CD4-positive, CD25-positive, alpha-beta regulatory T cell (primary cell): ENCODE measurements around the gene ERC1. TPM values are rescaled to one million over a fixed set of nuclear protein-coding genes. Genes with fewer than 3 reads are reported as not detected.

Experiments used
- ATAC-seq, 2 donors: fragments of 150-1000 bp; cut with Tn5 transposase; one replicate each; pipeline ENCODE4 v1.10.0; 2021; ENCODE audit warnings: low read depth in 2 of 2, moderate number of reproducible peaks in 2 of 2, moderate library complexity in 1 of 2
- DNase-seq, 3 donors: peaks; one replicate each; pipeline versions ENCODE4 v3.0.0 to v3.0.0-alpha.2; 2012 to 2022; ENCODE audit warnings: mixed read lengths in 1 of 3
- H3K27ac ChIP-seq: one replicate; pipeline ENCODE4 v1.7.0; 2013; ENCODE audit warnings: mild to moderate bottlenecking, low read length; ENCODE audit not compliant: insufficient read depth, poor library complexity, severe bottlenecking
- H3K27me3 ChIP-seq: one replicate; pipeline ENCODE4 v1.7.0; 2013; ENCODE audit warnings: low read length; ENCODE audit not compliant: control insufficient read depth, insufficient read depth
- H3K36me3 ChIP-seq: one replicate; pipeline ENCODE4 v1.7.0; 2013; ENCODE audit warnings: mild to moderate bottlenecking, low read length, moderate library complexity; ENCODE audit not compliant: control insufficient read depth, insufficient read depth
- H3K4me1 ChIP-seq: 2 replicates; pipeline ENCODE4 v1.7.0; 2013; ENCODE audit warnings: mild to moderate bottlenecking, low read length; ENCODE audit not compliant: insufficient read depth, control insufficient read depth, poor library complexity, severe bottlenecking
- H3K4me3 ChIP-seq: one replicate; pipeline ENCODE4 v1.7.0; 2013; ENCODE audit warnings: low read depth, mild to moderate bottlenecking, low read length, moderate library complexity
- H3K9me3 ChIP-seq, 2 experiments: 1 replicate in 1 of 2; 2 replicates in 1 of 2; pipeline ENCODE4 v1.7.0; 2013; ENCODE audit warnings: low read length in 2 of 2, mild to moderate bottlenecking in 1 of 2, moderate library complexity in 1 of 2; ENCODE audit not compliant: control insufficient read depth in 2 of 2
- H3K27ac Mint-ChIP-seq, 3 donors: one replicate each; pipeline ENCODE4 v1.8.0; 2020 to 2022; ENCODE audit warnings: mild to moderate bottlenecking in 3 of 3, mixed read lengths in 3 of 3, moderate library complexity in 2 of 3
- H3K27me3 Mint-ChIP-seq: one replicate; pipeline ENCODE4 v1.8.0; 2022; ENCODE audit warnings: mild to moderate bottlenecking, mixed read lengths
- H3K36me3 Mint-ChIP-seq: one replicate; pipeline ENCODE4 v1.8.0; 2020; ENCODE audit warnings: mixed read lengths
- H3K4me1 Mint-ChIP-seq, 4 donors: one replicate each; pipeline ENCODE4 v1.8.0; 2020 to 2022; ENCODE audit warnings: mixed read lengths in 4 of 4, mild to moderate bottlenecking in 1 of 4
- H3K4me3 Mint-ChIP-seq, 4 donors: one replicate each; pipeline ENCODE4 v1.8.0; 2020 to 2022; ENCODE audit warnings: mild to moderate bottlenecking in 4 of 4, mixed read lengths in 4 of 4, moderate library complexity in 3 of 4
- H3K9me3 Mint-ChIP-seq, 7 donors: one replicate each; pipeline ENCODE4 v1.8.0; 2020 to 2022; ENCODE audit warnings: mixed read lengths in 7 of 7, mild to moderate bottlenecking in 3 of 7, moderate library complexity in 2 of 7
- polyA plus RNA-seq, 4 donors: library from polyadenylated mRNA; unstranded; fragments of 300-500 nt; fragmentation: Illumina TruSeq; gene quantifications; one replicate each; pipeline ENCODE4 v1.2.3, GENCODE V29; 2021
- total RNA-seq: library from RNA; stranded (reverse); gene quantifications from one replicate; pipeline ENCODE4 v1.2.3, GENCODE V29; 2022

ERC1 gene
- total and polyA plus RNA-seq, 5 donors from 2014 or later: 5.7 to 46.5 (median 7.6) TPM

DNA sequence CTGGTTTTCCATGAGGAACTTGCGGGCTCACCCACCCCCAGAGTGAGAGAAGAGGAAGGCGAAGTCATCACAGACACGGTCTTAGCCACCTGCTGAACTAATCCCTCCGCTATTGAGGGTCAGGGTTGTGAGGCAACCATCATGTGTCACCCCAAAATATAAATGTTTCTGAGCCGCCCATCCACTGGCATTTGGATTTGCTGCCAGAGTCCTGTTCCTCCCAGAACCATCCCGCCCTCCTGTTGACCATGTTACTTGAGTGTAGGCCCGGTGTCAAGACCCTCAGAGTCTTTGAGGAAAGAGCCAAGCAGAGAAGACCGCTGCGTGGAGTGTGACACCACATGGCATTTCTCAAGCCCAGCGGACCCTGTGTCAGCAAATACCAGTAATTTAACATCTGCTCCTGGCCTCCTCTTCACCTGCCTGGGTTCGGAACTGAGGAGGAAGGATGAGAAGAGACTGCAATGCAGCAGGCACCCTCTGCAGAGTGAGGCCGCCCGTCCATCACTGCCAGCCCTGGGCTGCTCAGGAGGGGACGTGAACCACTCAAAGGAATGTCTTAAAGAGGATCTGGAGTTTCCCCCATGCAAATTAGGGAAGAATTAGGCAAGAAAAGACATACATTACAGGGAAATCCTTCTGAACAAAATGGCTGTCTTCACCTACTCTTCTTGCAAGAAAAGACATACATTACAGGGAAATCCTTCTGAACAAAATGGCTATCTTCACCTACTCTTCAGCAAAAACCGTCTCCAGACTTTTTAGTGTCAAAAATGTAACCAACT lies 502.9 kb downstream of the ERC1 start:
- peaks cover 17% of the 10 kb centered on the region for H3K36me3 ChIP-seq

DNA sequence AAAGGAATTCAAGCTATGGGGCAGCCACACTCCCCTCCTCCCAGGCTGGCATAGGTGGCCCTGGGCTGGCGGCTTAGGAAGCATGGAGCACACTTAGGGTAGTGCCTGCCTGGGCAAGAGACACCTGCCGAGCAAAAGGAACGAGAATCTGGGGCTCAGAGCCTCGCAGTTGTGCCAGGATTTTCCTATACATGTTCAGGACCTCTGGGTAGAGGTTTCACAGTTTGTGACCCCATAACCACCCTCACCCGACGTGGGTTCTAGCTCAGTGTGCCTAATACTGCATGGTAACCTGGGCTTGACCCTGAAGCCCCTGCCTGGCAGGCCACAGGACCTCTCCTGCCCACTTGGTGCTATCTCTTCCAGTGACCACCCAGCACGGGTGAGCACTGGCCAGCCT lies 503.8 kb downstream of the ERC1 start:
- ATAC-seq (no peak), DNase-seq (no peak)
- Mint-ChIP-seq H3K36me3 (peaks cover 34% of the 10 kb centered on the region), H3K4me1 (peaks cover 0 to 2% (median 0%) of the 10 kb centered on the region in 4 donors), H3K27me3 (no peaks in the 10 kb centered on the region), H3K4me3 (no peak overlapping the region), H3K9me3 (no peaks in the 10 kb centered on the region), H3K27ac (peak overlapping the region in 1 of 3 donors; percentile 51)
- Histone ChIP-seq H3K27me3 (no peaks in the 10 kb centered on the region), H3K27ac (no peak overlapping the region), H3K4me1 (no peaks in the 10 kb centered on the region), H3K36me3 (peaks cover 14% of the 10 kb centered on the region), H3K9me3 (no peaks in the 10 kb centered on the region), H3K4me3 (no peak overlapping the region)

More for the DNA sequence above, 502.9 kb downstream of the ERC1 start:
- peaks cover 34% of the 10 kb centered on the region for H3K36me3 Mint-ChIP-seq
- H3K4me3 ChIP-seq: no peak overlapping the region
- H3K27me3 Mint-ChIP-seq: no peaks in the 10 kb centered on the region
- no peaks in the 10 kb centered on the region for H3K9me3 Mint-ChIP-seq
- H3K27ac Mint-ChIP-seq: no peak overlapping the region
- H3K4me1 ChIP-seq: peaks cover 3% of the 10 kb centered on the region
- no peaks in the 10 kb centered on the region for H3K27me3 ChIP-seq
- no peak for DNase-seq
- peaks cover 1 to 11% (median 3%) of the 10 kb centered on the region in 4 donors for H3K4me1 Mint-ChIP-seq
- no peaks in the 10 kb centered on the region for H3K9me3 ChIP-seq
- no peak overlapping the region for H3K27ac ChIP-seq
- no peak overlapping the region for H3K4me3 Mint-ChIP-seq
- no peak for ATAC-seq

DNA sequence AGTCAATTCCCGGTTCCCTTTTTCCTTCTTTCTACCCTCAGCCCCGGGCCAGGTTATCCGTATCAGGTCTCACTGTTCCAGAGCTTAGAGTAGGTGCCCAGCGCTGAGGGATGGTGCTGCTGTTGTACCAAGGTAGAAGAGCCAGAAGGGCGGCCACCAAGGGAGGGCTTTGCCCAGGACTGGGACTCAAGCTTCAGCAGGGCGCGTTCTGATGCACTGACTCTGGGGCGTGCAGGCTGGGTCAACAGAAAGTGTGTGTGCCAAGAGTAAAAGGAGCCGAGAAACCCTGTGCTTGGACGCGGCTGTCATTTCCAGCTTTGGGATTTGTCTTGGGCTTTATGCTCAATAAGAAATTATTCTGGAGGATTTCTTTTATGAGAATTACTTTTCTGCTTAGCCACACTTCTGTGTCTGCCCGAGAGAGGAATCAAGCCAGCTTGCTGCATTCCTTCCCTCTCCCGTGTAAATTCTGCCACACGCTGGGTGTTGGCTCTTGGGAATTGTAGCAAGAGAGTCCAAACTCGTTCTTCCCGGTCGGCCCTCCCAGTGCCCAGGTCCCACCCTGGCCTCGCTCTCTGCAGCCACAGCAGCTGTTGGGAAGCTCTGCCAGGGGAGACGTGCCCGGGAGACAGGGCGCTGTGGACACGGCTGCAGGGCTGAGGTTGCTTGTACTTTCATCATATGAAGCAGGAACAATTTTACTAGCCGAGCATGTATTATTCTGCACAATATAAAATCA lies 505.3 kb downstream of the ERC1 start:
- ATAC-seq: no peak
- Mint-ChIP-seq H3K27ac (no peak overlapping the region), H3K4me1 (no peaks in the 10 kb centered on the region), H3K4me3 (no peak overlapping the region), H3K36me3 (peaks cover 23% of the 10 kb centered on the region), H3K27me3 (no peaks in the 10 kb centered on the region), H3K9me3 (no peaks in the 10 kb centered on the region)
- DNase-seq: no peak
- no peaks in the 10 kb centered on the region for H3K9me3 ChIP-seq
- no peaks in the 10 kb centered on the region for H3K4me1 ChIP-seq
- H3K36me3 ChIP-seq: peaks cover 4% of the 10 kb centered on the region
- H3K27me3 ChIP-seq: no peaks in the 10 kb centered on the region
- H3K4me3 ChIP-seq: no peak overlapping the region
- H3K27ac ChIP-seq: no peak overlapping the region

DNA sequence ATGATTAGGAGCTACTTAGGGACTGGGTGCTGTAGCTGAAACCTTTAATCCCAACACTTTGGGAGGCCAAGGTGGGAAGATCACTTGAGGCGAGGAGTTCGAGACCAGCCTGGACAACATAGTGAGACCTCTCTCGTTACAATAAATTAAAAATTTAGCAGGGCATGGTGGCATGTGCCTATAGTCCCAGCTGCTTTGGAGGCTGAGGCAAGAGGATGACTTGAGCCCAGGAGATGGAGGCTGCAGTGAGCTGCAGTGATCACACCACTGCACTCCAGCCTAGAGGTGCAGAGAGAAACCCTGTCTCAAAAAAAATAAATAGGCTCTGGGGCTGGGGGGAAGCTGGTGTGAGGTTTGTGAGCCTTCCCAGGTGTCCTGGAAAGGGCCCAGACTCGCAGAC lies 506.1 kb downstream of the ERC1 start:
- DNase-seq (no peak), ATAC-seq (no peak)
- Mint-ChIP-seq H3K4me1 (no peaks in the 10 kb centered on the region), H3K4me3 (no peak overlapping the region), H3K36me3 (peaks cover 15% of the 10 kb centered on the region), H3K27ac (no peak overlapping the region), H3K9me3 (no peaks in the 10 kb centered on the region), H3K27me3 (no peaks in the 10 kb centered on the region)
- Histone ChIP-seq H3K36me3 (no peaks in the 10 kb centered on the region), H3K9me3 (no peaks in the 10 kb centered on the region), H3K4me1 (no peaks in the 10 kb centered on the region), H3K27ac (no peak overlapping the region), H3K27me3 (no peaks in the 10 kb centered on the region), H3K4me3 (no peak overlapping the region)

DNA sequence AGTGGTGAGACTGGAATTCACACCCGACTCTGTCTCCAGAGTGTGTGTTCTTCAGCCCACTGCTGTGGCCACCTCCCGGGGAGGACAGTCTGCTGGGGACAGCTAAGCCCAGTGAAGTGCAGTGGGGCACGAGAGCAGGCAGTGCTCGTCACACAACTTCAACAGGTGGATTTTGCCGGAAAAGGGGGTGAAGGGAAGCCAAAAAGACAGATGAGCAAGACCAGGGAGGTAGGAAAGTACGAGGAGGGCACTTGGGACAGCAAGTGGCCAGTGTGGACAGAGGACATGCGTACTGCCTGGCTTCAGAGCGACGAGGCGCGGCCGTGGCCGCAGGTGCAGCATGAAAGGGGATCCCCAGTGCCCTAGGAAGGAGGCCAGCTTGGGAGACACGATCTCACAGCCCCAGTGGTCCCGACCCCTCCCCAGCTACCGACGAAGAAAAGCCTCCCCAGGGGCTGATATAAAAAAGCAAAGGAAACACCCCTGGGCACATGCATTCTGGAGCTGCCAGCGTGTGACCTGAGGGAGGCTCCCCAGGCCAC lies 507.2 kb downstream of the ERC1 start:
- Histone ChIP-seq H3K27me3 (no peaks in the 10 kb centered on the region), H3K9me3 (no peaks in the 10 kb centered on the region), H3K4me1 (no peaks in the 10 kb centered on the region), H3K4me3 (no peak overlapping the region), H3K36me3 (no peaks in the 10 kb centered on the region), H3K27ac (no peak overlapping the region)
- Mint-ChIP-seq H3K9me3 (no peaks in the 10 kb centered on the region), H3K27me3 (no peaks in the 10 kb centered on the region), H3K36me3 (peaks cover 12% of the 10 kb centered on the region), H3K4me3 (no peak overlapping the region), H3K27ac (no peak overlapping the region), H3K4me1 (no peaks in the 10 kb centered on the region)
- DNase-seq (no peak), ATAC-seq (no peak)

DNA sequence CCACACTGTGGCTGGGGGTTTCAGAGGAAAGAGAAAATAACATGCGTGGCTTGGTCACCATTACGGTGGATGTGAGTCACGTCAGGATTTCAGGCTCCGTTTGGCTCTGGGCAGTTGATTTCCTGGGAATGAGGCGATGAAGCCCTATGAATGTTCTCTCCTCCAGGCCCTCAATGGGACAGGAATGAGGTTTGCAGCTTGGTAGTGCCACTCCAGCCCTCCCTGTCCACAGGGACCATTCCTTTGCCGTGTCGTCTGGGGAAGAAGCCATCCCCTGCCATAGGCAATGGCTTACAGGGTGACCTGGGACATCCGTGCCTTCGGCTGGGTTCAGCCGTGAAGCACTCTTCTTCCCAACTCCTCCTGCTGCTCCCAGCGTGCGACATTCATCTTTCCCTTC lies 508.3 kb downstream of the ERC1 start:
- ATAC-seq: no peak
- Mint-ChIP-seq H3K9me3 (no peaks in the 10 kb centered on the region), H3K36me3 (peaks cover 3% of the 10 kb centered on the region), H3K27me3 (peaks cover 2% of the 10 kb centered on the region), H3K4me1 (peaks cover 0 to 3% (median 2%) of the 10 kb centered on the region in 4 donors), H3K4me3 (no peak overlapping the region), H3K27ac (peak overlapping the region in 1 of 3 donors; percentile 12)
- Histone ChIP-seq H3K4me1 (no peaks in the 10 kb centered on the region), H3K27ac (no peak overlapping the region), H3K4me3 (no peak overlapping the region), H3K36me3 (no peaks in the 10 kb centered on the region), H3K27me3 (no peaks in the 10 kb centered on the region), H3K9me3 (no peaks in the 10 kb centered on the region)
- DNase-seq: no peak

DNA sequence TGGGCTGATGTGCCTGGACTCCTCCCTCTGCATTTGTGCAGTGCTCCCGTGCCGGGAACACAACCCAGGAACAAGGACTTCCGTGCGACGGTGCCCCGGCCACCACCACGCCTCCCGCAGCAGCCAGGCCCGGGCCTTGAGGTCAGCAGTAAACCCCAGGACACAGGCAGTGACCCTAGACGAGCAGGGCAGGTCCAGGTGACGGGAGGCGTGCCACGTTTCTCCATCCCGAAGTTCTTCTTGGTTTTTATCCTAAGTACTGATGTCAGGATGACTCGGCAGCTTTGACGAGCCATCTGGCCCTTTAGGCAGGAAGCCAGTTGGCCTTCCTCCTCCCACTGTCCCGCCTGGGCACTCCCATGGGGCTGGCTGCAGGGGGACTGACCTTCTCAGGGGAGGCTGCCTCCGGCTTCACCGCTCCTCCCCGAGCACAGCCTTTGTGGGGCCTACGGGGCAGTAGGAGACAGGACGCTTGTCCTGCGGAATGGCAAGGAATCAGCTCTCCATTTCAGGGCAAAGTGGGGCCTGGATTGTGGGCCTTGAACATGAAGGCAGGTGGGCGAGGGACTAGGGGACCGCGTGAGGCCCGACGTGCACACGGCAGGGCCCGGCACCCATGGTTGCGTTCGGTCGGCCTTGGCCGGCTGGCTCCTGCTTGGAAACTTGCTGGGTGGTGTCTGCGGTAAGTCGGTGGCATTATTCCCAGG lies 509.2 kb downstream of the ERC1 start:
- Mint-ChIP-seq H3K4me3 (no peak overlapping the region), H3K27me3 (peaks cover 8% of the 10 kb centered on the region), H3K36me3 (no peaks in the 10 kb centered on the region), H3K27ac (peak overlapping the region in 1 of 3 donors; percentile 74), H3K9me3 (peaks cover 0 to 1% (median 0%) of the 10 kb centered on the region in 7 donors), H3K4me1 (peaks cover 0 to 9% (median 6%) of the 10 kb centered on the region in 4 donors)
- H3K4me1 ChIP-seq: peaks cover 4% of the 10 kb centered on the region
- H3K27me3 ChIP-seq: no peaks in the 10 kb centered on the region
- no peaks in the 10 kb centered on the region for H3K36me3 ChIP-seq
- no peak overlapping the region for H3K27ac ChIP-seq
- H3K4me3 ChIP-seq: no peak overlapping the region
- no peaks in the 10 kb centered on the region for H3K9me3 ChIP-seq
- DNase-seq: no peak
- no peak for ATAC-seq
